NK-92 treated with Interleukin-12 subunit alpha and Interleukin-12 subunit beta, amount 100 ng/mL, for 24 hours (cell line): ENCODE data around the gene HEYL.

Source experiments
- DNase-seq: peaks from one replicate; lab custom pipeline; 2025; lab: John Stamatoyannopoulos, UW

The HEYL gene

GRCh38 chr1:39639305-39640130 lies at the start of gene HEYL:
TSS of gene HEYL (minus strand) at chr1:39639643. CDS start at chr1:39639625, 18 bp downstream.
- DNase-seq, result no peak

DNA sequence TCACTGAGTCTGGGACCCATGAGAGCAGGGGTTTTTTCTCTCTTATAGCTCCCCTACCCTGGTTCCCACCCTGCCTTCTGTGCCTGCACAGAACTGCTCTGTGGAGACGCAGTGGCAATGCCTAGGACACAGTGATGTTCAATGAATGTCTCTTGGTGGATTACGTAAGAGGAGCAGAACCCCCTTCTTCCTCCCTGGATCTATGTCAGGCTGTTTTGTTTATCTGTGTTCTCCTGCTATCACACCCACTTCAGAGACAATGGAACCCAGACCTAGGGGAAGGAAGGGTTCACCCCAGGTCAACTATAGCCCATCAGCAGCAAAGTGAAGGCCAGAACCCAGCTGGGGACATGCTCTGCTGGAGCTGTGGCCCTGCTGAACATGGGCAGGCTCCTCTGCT lies 49.8 kb upstream of the HEYL start:
- no peak for DNase-seq

DNA sequence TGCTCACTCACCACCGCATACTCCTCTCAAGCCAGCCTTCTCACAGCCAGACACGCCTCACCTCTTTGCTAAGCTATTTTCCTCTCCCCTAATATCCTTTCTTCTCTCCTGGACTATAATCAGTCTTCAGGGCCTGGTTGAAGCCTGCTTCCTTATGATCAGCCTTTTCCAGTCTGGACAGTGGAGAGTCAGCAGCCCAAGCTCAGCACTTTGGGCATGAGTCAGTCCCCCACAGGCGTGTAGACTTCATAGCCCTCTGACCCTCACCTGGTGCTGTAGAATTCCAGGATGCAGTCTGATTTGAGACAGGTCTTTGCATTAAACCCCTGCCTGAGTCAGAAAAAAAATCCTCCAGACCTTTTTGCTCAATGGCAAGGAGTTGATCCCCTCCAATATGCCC lies 49.3 kb upstream of the HEYL start:
- no peak for DNase-seq

- DNase-seq, result no peak
Measured at GRCh38 chr1:39687243-39687642, 47.8 kb upstream of the HEYL start.

GRCh38 chr1:39685071-39685470 lies 45.6 kb upstream of the HEYL start:
- no peak for DNase-seq

- DNase-seq, result no peak
Measured at GRCh38 chr1:39684313-39684664, 44.8 kb upstream of the HEYL start.

- no peak for DNase-seq
Measured at GRCh38 chr1:39683591-39684312, 44.3 kb upstream of the HEYL start.

- no peak for DNase-seq
Measured at GRCh38 chr1:39681999-39682398, 42.6 kb upstream of the HEYL start.

GRCh38 chr1:39681294-39681693 lies 41.9 kb upstream of the HEYL start:
- DNase-seq, result no peak

DNA sequence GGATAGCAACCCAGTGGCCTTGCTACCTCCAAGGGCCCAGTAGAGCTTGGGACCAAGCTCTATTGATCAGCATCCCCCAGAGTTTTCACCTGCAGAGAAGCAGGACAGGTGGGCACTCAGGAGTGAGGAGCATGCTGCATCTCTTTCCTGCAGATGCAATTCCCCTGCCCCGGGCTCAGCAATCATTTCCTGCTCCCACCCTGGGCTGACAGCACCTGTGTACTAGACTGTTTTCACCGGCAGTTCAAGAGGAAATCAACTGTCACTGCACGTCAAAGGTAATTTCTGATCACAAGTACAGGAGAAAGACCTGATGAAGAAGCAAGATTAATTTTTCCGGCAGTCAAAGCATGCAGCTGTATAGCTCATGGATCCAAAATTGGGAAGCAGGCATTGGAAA lies 41.3 kb upstream of the HEYL start:
- DNase-seq, result no peak

DNA sequence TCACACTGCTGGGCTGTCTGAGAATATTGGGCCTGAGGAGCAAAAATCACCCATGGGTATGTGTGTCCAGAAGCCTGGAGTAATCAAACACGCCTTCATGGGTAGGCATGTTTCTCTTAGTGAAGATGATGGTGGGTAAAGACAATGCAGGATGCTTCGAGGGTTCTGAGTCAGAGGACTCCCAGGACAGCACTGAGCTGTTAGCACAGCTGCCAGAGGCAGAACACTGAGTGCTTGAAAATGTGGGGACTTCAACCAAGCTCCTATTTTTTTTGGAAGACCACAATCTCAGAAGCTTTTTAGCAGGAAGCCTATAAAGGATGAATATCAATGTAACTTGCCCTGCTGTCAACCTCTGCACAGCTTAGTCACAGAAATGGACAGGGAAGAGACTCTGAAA lies 40.4 kb upstream of the HEYL start:
- DNase-seq, result no peak

GRCh38 chr1:39678889-39679288 lies 39.4 kb upstream of the HEYL start:
- no peak for DNase-seq

DNA sequence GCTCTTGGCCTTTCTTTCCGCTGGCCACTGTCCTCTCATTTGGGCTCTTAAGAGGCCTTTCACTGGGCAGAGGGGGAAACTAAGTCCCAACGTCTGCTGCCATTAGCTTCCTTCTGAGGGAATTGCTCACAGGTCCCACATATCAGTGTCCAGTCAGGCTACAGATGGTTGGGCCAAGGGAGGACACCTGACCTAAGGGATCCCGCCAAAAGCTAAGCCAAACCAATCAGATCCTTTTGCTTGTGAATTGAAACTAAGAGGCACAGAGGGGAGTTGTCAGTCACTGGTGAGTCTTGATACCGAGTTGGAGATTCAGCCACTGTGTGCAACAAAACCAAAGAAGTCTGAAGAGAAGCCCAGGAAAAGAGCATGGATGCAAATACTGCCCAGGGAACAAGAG lies 38.2 kb upstream of the HEYL start:
- no peak for DNase-seq

- no peak for DNase-seq
Measured at GRCh38 chr1:39676948-39677548, 37.6 kb upstream of the HEYL start.

GRCh38 chr1:39675220-39675619 lies 35.8 kb upstream of the HEYL start:
- DNase-seq, result no peak

DNA sequence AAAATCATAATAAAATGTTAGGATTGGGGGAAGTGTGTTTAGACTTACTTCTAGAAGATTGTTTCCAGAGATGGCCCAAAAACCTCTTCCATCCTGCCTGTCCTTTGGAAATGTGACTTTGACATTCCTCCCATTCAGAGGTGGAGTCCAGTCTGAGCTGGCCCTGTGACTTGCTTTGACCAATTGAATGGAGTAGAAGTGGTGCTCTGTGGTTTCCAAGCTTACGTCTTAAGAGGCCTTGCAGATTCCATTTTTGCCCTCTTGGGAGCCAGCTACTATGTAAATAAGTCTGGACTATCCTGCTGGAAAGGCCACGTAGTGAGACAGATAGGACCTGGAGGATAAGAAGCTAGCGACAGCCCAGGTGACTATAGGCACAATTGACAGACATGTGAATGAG lies 33.8 kb upstream of the HEYL start:
- DNase-seq, result no peak

- no peak for DNase-seq
Measured at GRCh38 chr1:39672551-39672947, 33.1 kb upstream of the HEYL start.

DNA sequence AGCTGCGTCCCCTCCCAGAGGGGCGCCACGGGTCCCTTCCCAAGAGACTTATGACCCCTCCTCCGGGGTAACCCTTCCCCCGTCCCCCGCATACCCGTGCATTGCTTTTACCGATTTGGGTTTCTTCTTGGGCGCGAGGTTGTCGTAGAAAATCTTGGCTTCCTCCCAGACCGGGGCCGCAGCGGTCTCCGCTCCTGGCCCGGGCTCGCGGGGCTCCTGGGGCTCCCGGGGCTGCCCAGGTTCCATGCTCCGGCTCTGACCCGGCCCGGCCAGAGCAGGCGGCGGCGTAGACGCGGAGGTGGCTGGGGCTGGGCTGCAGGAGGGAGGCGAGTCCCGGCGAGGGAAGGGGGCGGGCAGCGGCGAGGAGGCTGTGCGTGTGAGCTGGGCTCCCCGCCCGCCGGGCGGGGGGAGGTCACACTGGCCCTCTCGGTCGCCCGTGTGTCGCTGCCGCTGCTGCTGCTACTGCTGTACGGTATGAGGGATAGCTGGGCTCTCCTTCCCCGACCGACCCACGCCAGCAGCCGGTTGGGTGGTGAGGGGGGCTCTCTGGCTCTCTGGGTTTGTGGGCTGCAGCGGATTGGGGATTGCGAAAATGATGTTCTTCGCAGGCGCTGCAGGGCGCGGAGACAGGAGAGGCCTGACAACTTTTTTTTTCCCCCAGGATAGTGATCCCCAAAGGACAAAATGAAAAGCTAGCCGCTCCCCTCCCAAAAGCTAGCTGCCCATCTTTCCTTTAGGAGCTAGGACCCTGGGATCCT lies 32.5 kb upstream of the HEYL start, which contains the start of gene NT5C1A:
NT5C1A (minus strand) TSS at position 315 of the 758 bp plus-strand sequence; CDS start at position 246, 69 bp downstream.
- no peak for DNase-seq

GRCh38 chr1:39671433-39671792 lies 32.0 kb upstream of the HEYL start:
- no peak for DNase-seq

DNA sequence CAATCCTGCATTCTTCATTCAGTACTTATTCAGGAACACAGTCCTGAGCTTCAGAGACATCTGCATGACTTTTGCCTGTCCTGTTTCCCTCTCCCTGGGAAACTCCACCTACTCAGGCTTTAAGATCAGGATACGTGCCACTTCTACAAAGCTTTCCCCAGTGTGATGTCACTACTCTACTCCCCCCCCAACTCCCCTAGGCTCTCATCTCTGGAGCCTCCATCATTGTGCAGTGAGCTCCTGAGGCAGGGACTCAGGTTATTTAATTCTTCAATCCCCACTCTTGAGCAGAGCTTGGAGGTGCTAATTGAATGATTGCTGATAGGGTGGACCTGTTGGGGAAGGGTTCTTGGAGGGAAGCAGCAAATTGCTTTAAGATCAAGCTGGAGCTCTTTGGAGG lies 31.2 kb upstream of the HEYL start:
- DNase-seq, result no peak

DNA sequence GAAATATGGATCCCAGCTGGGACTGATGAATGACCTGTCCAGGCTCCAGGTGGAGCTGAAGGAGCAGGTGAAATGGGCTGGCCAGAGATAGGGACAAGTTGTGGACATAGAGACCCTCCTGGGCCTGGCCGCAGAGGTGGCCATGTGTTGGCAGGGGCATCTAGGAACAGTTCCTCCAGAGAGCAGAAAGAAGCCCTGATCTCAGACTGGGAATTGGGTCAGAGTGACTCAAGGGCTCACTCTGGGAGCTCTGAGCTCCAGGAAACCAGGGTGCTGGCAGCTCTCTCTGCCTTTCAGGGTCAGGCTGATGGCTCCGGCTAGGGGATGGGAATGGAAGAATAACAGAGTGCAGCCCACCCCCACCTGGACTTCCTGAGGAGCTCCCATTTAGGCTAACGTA lies 29.5 kb upstream of the HEYL start:
- no peak for DNase-seq

DNA sequence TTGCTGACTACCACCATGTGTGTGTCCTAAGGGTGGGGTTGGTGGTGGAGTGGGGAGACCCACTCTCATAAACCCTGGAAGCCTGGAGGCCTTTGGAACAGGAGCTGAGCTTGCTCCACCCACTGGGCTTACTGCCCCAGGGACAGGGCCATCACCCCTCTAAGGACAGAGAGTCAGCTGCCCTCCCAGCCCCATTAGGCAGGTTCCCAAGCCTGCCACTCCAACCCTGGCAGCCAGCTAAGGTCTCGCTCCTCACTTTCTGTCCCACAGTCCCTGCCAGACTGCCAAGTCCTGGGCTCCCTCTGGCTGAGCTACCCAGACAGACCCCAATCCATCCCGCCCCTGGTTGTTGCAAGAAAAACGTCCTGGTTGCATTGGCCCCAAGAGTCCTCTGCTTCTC lies 28.7 kb upstream of the HEYL start:
- DNase-seq, result no peak
